ENCODE measurements around the gene RNF17.

Gene RNF17

DNA sequence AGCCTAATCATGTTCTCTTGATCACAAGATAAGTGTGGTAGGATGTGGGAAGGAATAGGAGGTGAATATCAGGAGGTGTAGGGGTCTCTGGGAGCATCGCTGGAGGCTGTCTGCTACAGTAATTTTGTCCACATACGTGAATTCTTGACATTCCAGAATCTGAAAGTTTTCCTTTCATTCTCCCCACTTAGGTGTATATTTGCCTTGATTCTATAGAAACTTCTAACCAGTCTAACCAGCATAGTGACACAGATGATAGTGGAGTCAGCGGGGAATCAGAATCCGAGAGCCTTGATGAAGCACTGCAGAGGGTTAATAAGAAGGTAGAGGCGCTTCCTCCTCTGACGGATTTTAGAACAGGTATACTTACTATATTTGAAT, 106.4 kb downstream of the RNF17 start:
- Histone ChIP-seq H3K4me1 (ENCODE audit: low read depth, poor library complexity, severe bottlenecking) (peaks cover 12% of the 10 kb centered on the region), H3K4me3 (IDR thresholded peaks at IDR 0.05; ENCODE audit: insufficient read depth, low read depth, low read length) (no peak overlapping the region), H3K27ac (no peak overlapping the region), H2AFZ (ENCODE audit: low read depth) (no peak overlapping the region), H3K79me2 (ENCODE audit: insufficient read depth, low read depth) (no peaks in the 10 kb centered on the region), H3K27me3 (ENCODE audit: insufficient read depth, low read depth) (no peaks in the 10 kb centered on the region), H4K20me1 (ENCODE audit: insufficient read depth) (no peaks in the 10 kb centered on the region), H3K4me2 (no peak overlapping the region), H3K36me3 (ENCODE audit: insufficient read depth) (no peaks in the 10 kb centered on the region), H3K9ac (no peak overlapping the region)
- TF ChIP-seq, protein P1, sequence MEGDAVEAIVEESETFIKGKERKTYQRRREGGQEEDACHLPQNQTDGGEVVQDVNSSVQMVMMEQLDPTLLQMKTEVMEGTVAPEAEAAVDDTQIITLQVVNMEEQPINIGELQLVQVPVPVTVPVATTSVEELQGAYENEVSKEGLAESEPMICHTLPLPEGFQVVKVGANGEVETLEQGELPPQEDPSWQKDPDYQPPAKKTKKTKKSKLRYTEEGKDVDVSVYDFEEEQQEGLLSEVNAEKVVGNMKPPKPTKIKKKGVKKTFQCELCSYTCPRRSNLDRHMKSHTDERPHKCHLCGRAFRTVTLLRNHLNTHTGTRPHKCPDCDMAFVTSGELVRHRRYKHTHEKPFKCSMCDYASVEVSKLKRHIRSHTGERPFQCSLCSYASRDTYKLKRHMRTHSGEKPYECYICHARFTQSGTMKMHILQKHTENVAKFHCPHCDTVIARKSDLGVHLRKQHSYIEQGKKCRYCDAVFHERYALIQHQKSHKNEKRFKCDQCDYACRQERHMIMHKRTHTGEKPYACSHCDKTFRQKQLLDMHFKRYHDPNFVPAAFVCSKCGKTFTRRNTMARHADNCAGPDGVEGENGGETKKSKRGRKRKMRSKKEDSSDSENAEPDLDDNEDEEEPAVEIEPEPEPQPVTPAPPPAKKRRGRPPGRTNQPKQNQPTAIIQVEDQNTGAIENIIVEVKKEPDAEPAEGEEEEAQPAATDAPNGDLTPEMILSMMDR (conservative IDR thresholded peaks at IDR 0.05; ENCODE audit: low read depth, low read length) = no peak

DNA sequence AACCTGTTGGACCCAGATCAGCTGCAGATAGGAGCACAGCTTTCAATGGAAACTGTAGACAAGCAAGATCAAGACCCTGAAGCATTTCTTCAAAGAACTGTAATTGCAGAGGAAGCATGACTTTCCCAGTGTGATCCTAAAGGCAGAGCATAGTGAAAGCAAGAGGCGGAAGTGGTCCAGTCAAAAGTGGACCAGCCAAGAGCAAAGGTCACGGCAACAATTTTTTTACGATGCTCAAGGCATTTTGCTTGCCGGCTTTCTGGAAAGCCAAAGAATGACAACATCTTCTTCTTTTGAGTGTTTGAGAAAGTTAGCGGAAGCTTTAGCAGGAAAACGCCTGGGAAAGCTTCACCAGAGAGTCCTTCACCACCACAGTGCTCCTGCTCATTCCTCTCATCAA, 111.6 kb downstream of the RNF17 start:
- no peak overlapping the region for H3K4me3 ChIP-seq (IDR thresholded peaks at IDR 0.05; ENCODE audit: insufficient read depth, low read depth, low read length)
- TF ChIP-seq, protein P1 (conservative IDR thresholded peaks at IDR 0.05; ENCODE audit: low read depth, low read length) = no peak
- H3K9ac ChIP-seq = no peak overlapping the region
- H2AFZ ChIP-seq (ENCODE audit: low read depth) = no peak overlapping the region
- no peaks in the 10 kb centered on the region for H3K36me3 ChIP-seq (ENCODE audit: insufficient read depth)
- H3K4me1 ChIP-seq (ENCODE audit: low read depth, poor library complexity, severe bottlenecking) = no peaks in the 10 kb centered on the region
- no peak overlapping the region for H3K27ac ChIP-seq
- H3K27me3 ChIP-seq (ENCODE audit: insufficient read depth, low read depth) = no peaks in the 10 kb centered on the region
- no peaks in the 10 kb centered on the region for H4K20me1 ChIP-seq (ENCODE audit: insufficient read depth)
- H3K4me2 ChIP-seq = no peak overlapping the region
- no peaks in the 10 kb centered on the region for H3K79me2 ChIP-seq (ENCODE audit: insufficient read depth, low read depth)

DNA sequence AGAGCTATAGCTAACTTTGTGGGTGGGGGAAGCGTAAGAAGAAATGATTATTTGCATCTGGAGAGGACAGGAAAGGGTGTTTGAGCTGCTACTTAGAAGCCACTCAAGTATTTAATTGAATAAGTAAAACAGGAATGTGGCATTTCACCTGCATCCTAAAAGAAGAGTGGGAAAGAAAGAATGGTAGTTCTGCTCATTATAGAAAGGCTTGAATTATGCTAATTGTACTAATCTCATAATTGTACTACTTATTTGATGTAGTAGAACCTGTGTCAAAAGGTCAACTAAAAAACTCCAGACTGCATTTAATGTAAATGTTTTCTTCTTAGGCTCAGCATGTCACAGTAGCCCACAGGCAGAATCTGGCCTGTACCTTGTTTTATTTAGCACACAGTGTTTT, 113.6 kb downstream of the RNF17 start:
- no peaks in the 10 kb centered on the region for H3K4me1 ChIP-seq (ENCODE audit: low read depth, poor library complexity, severe bottlenecking)
- no peaks in the 10 kb centered on the region for H3K79me2 ChIP-seq (ENCODE audit: insufficient read depth, low read depth)
- H3K27ac ChIP-seq = no peak overlapping the region
- no peaks in the 10 kb centered on the region for H3K27me3 ChIP-seq (ENCODE audit: insufficient read depth, low read depth)
- no peak overlapping the region for H3K4me2 ChIP-seq
- TF ChIP-seq, protein P1 (conservative IDR thresholded peaks at IDR 0.05; ENCODE audit: low read depth, low read length) = no peak
- H3K4me3 ChIP-seq (IDR thresholded peaks at IDR 0.05; ENCODE audit: insufficient read depth, low read depth, low read length) = no peak overlapping the region
- no peaks in the 10 kb centered on the region for H3K36me3 ChIP-seq (ENCODE audit: insufficient read depth)
- H3K9ac ChIP-seq = no peak overlapping the region
- no peak overlapping the region for H2AFZ ChIP-seq (ENCODE audit: low read depth)
- H4K20me1 ChIP-seq (ENCODE audit: insufficient read depth) = no peaks in the 10 kb centered on the region

DNA sequence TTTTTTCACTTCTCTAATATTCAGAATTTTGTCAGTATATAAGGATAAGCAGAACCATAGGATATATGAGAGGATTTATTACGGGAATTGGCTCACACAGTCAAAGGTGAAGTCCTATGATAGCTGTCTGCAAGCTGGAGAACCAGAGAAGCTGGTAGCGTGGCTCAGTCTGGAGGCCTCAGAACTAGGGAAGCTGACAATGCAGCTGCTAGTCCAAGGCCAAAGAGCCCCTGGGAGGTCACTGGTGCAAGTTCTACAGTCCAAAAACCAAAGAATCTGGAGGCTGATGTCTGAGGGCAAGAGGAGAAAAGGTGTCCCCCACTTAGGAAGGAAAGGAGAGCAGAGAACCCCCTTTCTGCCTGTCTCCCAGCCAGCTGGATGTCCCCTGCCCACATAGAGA, 114.4 kb downstream of the RNF17 start:
- H4K20me1 ChIP-seq (ENCODE audit: insufficient read depth) = no peaks in the 10 kb centered on the region
- H3K4me1 ChIP-seq (ENCODE audit: low read depth, poor library complexity, severe bottlenecking) = no peaks in the 10 kb centered on the region
- TF ChIP-seq, protein P1 (conservative IDR thresholded peaks at IDR 0.05; ENCODE audit: low read depth, low read length) = no peak
- H3K27me3 ChIP-seq (ENCODE audit: insufficient read depth, low read depth) = no peaks in the 10 kb centered on the region
- no peak overlapping the region for H3K4me2 ChIP-seq
- H3K27ac ChIP-seq = no peak overlapping the region
- H3K79me2 ChIP-seq (ENCODE audit: insufficient read depth, low read depth) = no peaks in the 10 kb centered on the region
- H3K36me3 ChIP-seq (ENCODE audit: insufficient read depth) = no peaks in the 10 kb centered on the region
- no peak overlapping the region for H3K9ac ChIP-seq
- no peak overlapping the region for H2AFZ ChIP-seq (ENCODE audit: low read depth)
- no peak overlapping the region for H3K4me3 ChIP-seq (IDR thresholded peaks at IDR 0.05; ENCODE audit: insufficient read depth, low read depth, low read length)

DNA sequence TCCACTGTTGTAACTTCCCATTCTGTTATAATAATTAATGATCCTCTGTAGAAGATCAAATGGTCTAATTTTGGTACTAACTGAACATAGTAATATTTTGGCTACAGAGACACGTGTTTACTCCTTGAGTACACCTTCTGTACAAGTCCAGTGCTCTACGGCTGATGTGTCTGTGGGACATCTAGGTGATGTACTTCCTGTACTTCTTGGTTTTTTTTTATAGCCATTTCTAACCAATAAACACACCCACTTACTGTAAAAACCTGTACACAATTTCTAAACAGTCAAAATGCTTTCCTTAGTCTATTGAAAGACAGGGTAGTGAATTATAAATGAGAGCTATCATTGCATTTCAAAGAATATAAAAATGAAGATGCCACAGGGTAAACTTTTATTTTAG, 118.7 kb downstream of the RNF17 start:
- Histone ChIP-seq H4K20me1 (ENCODE audit: insufficient read depth) (no peaks in the 10 kb centered on the region), H3K4me2 (no peak overlapping the region), H3K27ac (no peak overlapping the region), H3K4me1 (ENCODE audit: low read depth, poor library complexity, severe bottlenecking) (no peaks in the 10 kb centered on the region), H2AFZ (ENCODE audit: low read depth) (no peak overlapping the region), H3K36me3 (ENCODE audit: insufficient read depth) (no peaks in the 10 kb centered on the region), H3K4me3 (IDR thresholded peaks at IDR 0.05; ENCODE audit: insufficient read depth, low read depth, low read length) (no peak overlapping the region), H3K79me2 (ENCODE audit: insufficient read depth, low read depth) (no peaks in the 10 kb centered on the region), H3K27me3 (ENCODE audit: insufficient read depth, low read depth) (no peaks in the 10 kb centered on the region), H3K9ac (no peak overlapping the region)
- TF ChIP-seq, protein P1 (conservative IDR thresholded peaks at IDR 0.05; ENCODE audit: low read depth, low read length) = no peak
